ENCODE data around the gene MOGAT2.
A peak's percentile ranks its signal among the peaks of the same experiment; 100 is the strongest.

The MOGAT2 gene

GRCh38 chr11:75719340-75720239, 2.0 kb downstream of the MOGAT2 start:
- H3K4me3 ChIP-seq (ENCODE audit: low read depth, low read length): no peak overlapping the region
- DNase-seq (ENCODE audit: low read depth): no peak
- TF ChIP-seq CTCF (IDR thresholded peaks at IDR 0.05; ENCODE audit: low read depth, low read length, missing control alignments): no peak

- no peak for TF ChIP-seq CTCF (IDR thresholded peaks at IDR 0.05; ENCODE audit: low read depth, low read length, missing control alignments)
- no peak for DNase-seq (ENCODE audit: low read depth)
- no peak overlapping the region for H3K4me3 ChIP-seq (ENCODE audit: low read depth, low read length)
Observed at GRCh38 chr11:75720639-75721038, 3.0 kb downstream of the MOGAT2 start.

GRCh38 chr11:75721852-75722668, 4.4 kb downstream of the MOGAT2 start:
- no peak for DNase-seq (ENCODE audit: low read depth)
- peak; percentile 1 for TF ChIP-seq CTCF (IDR thresholded peaks at IDR 0.05; ENCODE audit: low read depth, low read length, missing control alignments)
- no peak overlapping the region for H3K4me3 ChIP-seq (ENCODE audit: low read depth, low read length)

- H3K4me3 ChIP-seq (ENCODE audit: low read depth, low read length): no peak overlapping the region
- DNase-seq (ENCODE audit: low read depth): no peak
- no peak for TF ChIP-seq CTCF (IDR thresholded peaks at IDR 0.05; ENCODE audit: low read depth, low read length, missing control alignments)
Observed at GRCh38 chr11:75722669-75723042, 5.0 kb downstream of the MOGAT2 start.

- H3K4me3 ChIP-seq (ENCODE audit: low read depth, low read length): no peak overlapping the region
- TF ChIP-seq CTCF (IDR thresholded peaks at IDR 0.05; ENCODE audit: low read depth, low read length, missing control alignments): no peak
- no peak for DNase-seq (ENCODE audit: low read depth)
Observed at GRCh38 chr11:75725547-75726320, 8.1 kb downstream of the MOGAT2 start.

- H3K4me3 ChIP-seq (ENCODE audit: low read depth, low read length): no peak overlapping the region
- no peak for DNase-seq (ENCODE audit: low read depth)
- TF ChIP-seq CTCF (IDR thresholded peaks at IDR 0.05; ENCODE audit: low read depth, low read length, missing control alignments): no peak
Observed at GRCh38 chr11:75728992-75729391, 11.4 kb downstream of the MOGAT2 start.

All from GM12864 (cell line).